Kidney (tissue), 14 donors: ENCODE measurements around the gene MAP2K2. TPM values are rescaled to one million over a fixed set of nuclear protein-coding genes. Genes with fewer than 3 reads are reported as not detected.

ENCODE experiments used
- DNase-seq, 5 donors: peaks; one replicate each; pipeline ENCODE4 v3.0.0-alpha.2; 2013 to 2020
- FAIRE-seq: peaks from 2 replicates; lab custom pipeline; 2012; peaks lifted over from hg19 to GRCh38; lab: Jason Lieb, UNC
- H3K27ac ChIP-seq, 2 donors: one replicate each; pipeline ENCODE4 v1.7.0; 2013; ENCODE audit warnings: low read depth in 2 of 2, low read length in 2 of 2, inconsistent platforms in 1 of 2
- H3K27me3 ChIP-seq: one replicate; pipeline ENCODE4 v1.7.1; 2013; ENCODE audit warnings: low read length, inconsistent platforms; ENCODE audit not compliant: control insufficient read depth, insufficient read depth
- H3K36me3 ChIP-seq, 3 donors: one replicate each; pipeline versions ENCODE4 v1.7.0 to v1.7.1; 2013; ENCODE audit warnings: low read length in 3 of 3, control low read depth in 1 of 3, inconsistent platforms in 1 of 3; ENCODE audit not compliant: insufficient read depth in 3 of 3, control insufficient read depth in 2 of 3
- H3K4me1 ChIP-seq, 3 donors: one replicate each; pipeline versions ENCODE4 v1.7.0 to v1.7.1; 2013; ENCODE audit warnings: low read length in 3 of 3, inconsistent platforms in 1 of 3, low read depth in 1 of 3; ENCODE audit not compliant: control insufficient read depth in 2 of 3, insufficient read depth in 2 of 3
- H3K4me3 ChIP-seq, 3 donors: one replicate each; pipeline versions ENCODE4 v1.7.0 to v1.8.1; 2013; ENCODE audit warnings: low read length in 3 of 3, control low read depth in 1 of 3, inconsistent platforms in 1 of 3
- H3K9ac ChIP-seq, 3 donors: one replicate each; pipeline versions ENCODE4 v1.7.0 to v1.7.1; 2013; ENCODE audit warnings: low read length in 3 of 3, control low read depth in 1 of 3, inconsistent platforms in 1 of 3
- H3K9me3 ChIP-seq, 3 donors: one replicate each; pipeline versions ENCODE4 v1.7.0 to v1.7.1; 2013; ENCODE audit warnings: low read length in 3 of 3, control low read depth in 1 of 3, inconsistent platforms in 1 of 3; ENCODE audit not compliant: control insufficient read depth in 2 of 3, insufficient read depth in 1 of 3
- CTCF ChIP-seq: IDR thresholded peaks from 3 replicates; pipeline ENCODE4 v1.5.1; 2012; ENCODE audit warnings: mild to moderate bottlenecking, moderate library complexity, borderline replicate concordance; ENCODE audit not compliant: insufficient read depth; ENCODE audit errors: extremely low read depth
- intact Hi-C: fragments of 100-400 bp; cut with DNase I; formaldehyde crosslinking; loops from one replicate; pipeline ENCODE4 v1.11.1; 2022
- polyA plus RNA-seq: library from polyadenylated mRNA; stranded (reverse); fragments of 350-450 nt; fragmentation: Illumina TruSeq; extraction: RNeasy Lipid Tissue Mini Kit (QIAGEN cat#74804); gene quantifications from one replicate; pipeline ENCODE4 v1.2.3, GENCODE V29; 2014; ENCODE audit warnings: low read depth, low replicate concordance; ENCODE audit not compliant: insufficient read depth
- total RNA-seq: library from RNA; stranded (reverse); fragmentation: NEBNext Ultra II Directional; extraction: Animal tissue kit (Norgen Biotek cat#: 25700); gene quantifications from one replicate; pipeline ENCODE4 v1.2.1, GENCODE V29; 2021
- donor health status: control.
- donor health status: control.
- donor health status: control.
- donor health status: control.
- donor health status: control.
- donor health status: DM: yes; HTN: yes; CAD: no.
- donor health status: Normal renal cell carcinoma (clear cell type).

Gene MAP2K2
- total and polyA plus RNA-seq, 2 donors from 2014 or later, result 105 to 138 TPM

- TF ChIP-seq CTCF, result no peak
- Histone ChIP-seq H3K27me3 (no peaks in the 10 kb centered on the region), H3K4me3 (peak overlapping the region in 2 of 3 donors; percentile 75 to 79), H3K36me3 (no peaks in the 10 kb centered on the region), H3K27ac (no peak overlapping the region), H3K9ac (peak overlapping the region in 1 of 3 donors; percentile 71), H3K4me1 (peaks cover 0 to 14% (median 11%) of the 10 kb centered on the region in 3 donors), H3K9me3 (no peaks in the 10 kb centered on the region)
- no peak for FAIRE-seq
- intact Hi-C loops, result no loop called here
- DNase-seq, result no peak
Observed at GRCh38 chr19:4124638-4125037, 716 bp upstream of the MAP2K2 start.

- no peak overlapping the region for H3K27ac ChIP-seq
Observed at GRCh38 chr19:4122480-4122879, 1.4 kb downstream of the MAP2K2 start.

GRCh38 chr19:4121815-4122214 is 2.1 kb downstream of the MAP2K2 start:
- DNase-seq (no peak), FAIRE-seq (no peak)
- Histone ChIP-seq H3K36me3 (peaks cover 0 to 3% (median 0%) of the 10 kb centered on the region in 3 donors), H3K9ac (no peak overlapping the region), H3K4me1 (peaks cover 0 to 14% (median 11%) of the 10 kb centered on the region in 3 donors), H3K27me3 (no peaks in the 10 kb centered on the region), H3K27ac (no peak overlapping the region), H3K4me3 (no peak overlapping the region), H3K9me3 (no peaks in the 10 kb centered on the region)
- no peak for TF ChIP-seq CTCF
- intact Hi-C loops, result no loop called here

More at GRCh38 chr19:4122480-4122879, 1.4 kb downstream of the MAP2K2 start:
- intact Hi-C loops, result no loop called here
- Histone ChIP-seq H3K4me1 (peaks cover 0 to 14% (median 11%) of the 10 kb centered on the region in 3 donors), H3K4me3 (peak overlapping the region; percentile 26 to 84 (median 80)), H3K27me3 (no peaks in the 10 kb centered on the region), H3K36me3 (no peaks in the 10 kb centered on the region), H3K9me3 (no peaks in the 10 kb centered on the region), H3K9ac (peak overlapping the region in 2 of 3 donors; percentile 59 to 94)
- DNase-seq (no peak), FAIRE-seq (no peak)
- TF ChIP-seq CTCF, result no peak

- no peaks in the 10 kb centered on the region for H3K27me3 ChIP-seq
- intact Hi-C loops, result no loop called here
- DNase-seq, result no peak
- TF ChIP-seq CTCF, result no peak
- no peak overlapping the region for H3K4me3 ChIP-seq
- H3K27ac ChIP-seq, result no peak overlapping the region
- H3K9ac ChIP-seq, result no peak overlapping the region
- no peaks in the 10 kb centered on the region for H3K9me3 ChIP-seq
- H3K36me3 ChIP-seq, result peaks cover 0 to 3% (median 0%) of the 10 kb centered on the region in 3 donors
- no peak for FAIRE-seq
- peaks cover 0 to 14% (median 11%) of the 10 kb centered on the region in 3 donors for H3K4me1 ChIP-seq
Observed at GRCh38 chr19:4121273-4121612, 2.7 kb downstream of the MAP2K2 start.
